Peyer's patch (tissue), 4 donors: ENCODE results near the gene ZNF562. TPM values are rescaled to one million over a fixed set of nuclear protein-coding genes. Genes with fewer than 3 reads are reported as not detected.

Experiments used
- DNase-seq, 3 donors: peaks; one replicate each; pipeline ENCODE4 v3.0.0-alpha.2; 2017 to 2019
- H3K27ac ChIP-seq, 4 donors: fragments of 200-600 bp; sonication (generic); one replicate each; pipeline ENCODE4 v1.5.1; 2016 to 2019
- H3K27me3 ChIP-seq, 2 donors: fragments of 200-600 bp; sonication (generic); one replicate each; pipeline ENCODE4 v1.5.1; 2019
- H3K36me3 ChIP-seq, 3 donors: fragments of 200-600 bp; sonication (generic); one replicate each; pipeline ENCODE4 v1.5.1; 2016 to 2019
- H3K4me1 ChIP-seq, 4 donors: fragments of 200-600 bp; sonication (generic); one replicate each; pipeline ENCODE4 v1.5.1; 2016 to 2019
- H3K4me3 ChIP-seq, 4 donors: fragments of 200-600 bp; sonication (generic); 1 replicate in 3 of 4; 2 replicates in 1 of 4; pipeline ENCODE4 v1.5.1; 2016 to 2019; ENCODE audit warnings: mild to moderate bottlenecking in 1 of 4
- H3K9me3 ChIP-seq, 4 donors: fragments of 200-600 bp; sonication (generic); one replicate each; pipeline ENCODE4 v1.5.1; 2016 to 2019; ENCODE audit warnings: mild to moderate bottlenecking in 1 of 4
- CTCF ChIP-seq, 6 experiments: fragments of 450-650 bp in 4 of 6; fragments of 200-600 bp in 2 of 6; sonication (generic) in 1 of 6; IDR thresholded peaks; one replicate each; pipeline ENCODE4 v1.5.1; 2017 to 2019; ENCODE audit warnings: antibody characterized with exemption in 6 of 6, mild to moderate bottlenecking in 3 of 6, moderate library complexity in 1 of 6
- POLR2A ChIP-seq, 2 donors: fragments of 450-650 bp; IDR thresholded peaks; one replicate each; pipeline ENCODE4 v1.5.1; 2017; ENCODE audit warnings: antibody characterized with exemption in 2 of 2, mild to moderate bottlenecking in 2 of 2, moderate library complexity in 2 of 2
- total RNA-seq, 4 donors: library from RNA; depleted of rRNA; stranded (reverse); fragments of >200 nt; gene quantifications; one replicate each; pipeline ENCODE4 v1.1.0, GENCODE V29; 2016

ZNF562 gene
- total RNA-seq, 4 donors from 2014 or later = 14.9 to 38.8 (median 25.9) TPM

GRCh38 chr19:9673912-9674662 lies 813 bp downstream of the ZNF562 start:
- TF ChIP-seq POLR2A (IDR thresholded peaks at IDR 0.05) = no peak
- no peak for TF ChIP-seq CTCF (IDR thresholded peaks at IDR 0.05)
- Histone ChIP-seq H3K4me3 (peak overlapping the region; percentile 56 to 89 (median 67)), H3K27me3 (no peaks in the 10 kb centered on the region), H3K4me1 (no peaks in the 10 kb centered on the region), H3K36me3 (peaks cover 0 to 27% (median 0%) of the 10 kb centered on the region in 3 donors), H3K27ac (peak overlapping the region; percentile 81 to 93 (median 86)), H3K9me3 (peaks cover 0 to 25% (median 0%) of the 10 kb centered on the region in 4 donors)
- no peak for DNase-seq

- Histone ChIP-seq H3K27ac (no peak overlapping the region), H3K27me3 (no peaks in the 10 kb centered on the region), H3K36me3 (peaks cover 0 to 27% (median 0%) of the 10 kb centered on the region in 3 donors), H3K4me1 (no peaks in the 10 kb centered on the region), H3K4me3 (no peak overlapping the region), H3K9me3 (peaks cover 0 to 29% (median 0%) of the 10 kb centered on the region in 4 donors)
- TF ChIP-seq POLR2A (IDR thresholded peaks at IDR 0.05) (no peak), CTCF (IDR thresholded peaks at IDR 0.05) (no peak)
- no peak for DNase-seq
Observed at GRCh38 chr19:9672893-9673292, 2.0 kb downstream of the ZNF562 start.

- no peak for TF ChIP-seq CTCF (IDR thresholded peaks at IDR 0.05)
- TF ChIP-seq POLR2A (IDR thresholded peaks at IDR 0.05) = no peak
- H3K4me1 ChIP-seq = no peaks in the 10 kb centered on the region
- no peak overlapping the region for H3K27ac ChIP-seq
- peaks cover 0 to 31% (median 0%) of the 10 kb centered on the region in 3 donors for H3K36me3 ChIP-seq
- no peak for DNase-seq
- H3K4me3 ChIP-seq = no peak overlapping the region
- no peaks in the 10 kb centered on the region for H3K27me3 ChIP-seq
- H3K9me3 ChIP-seq = peaks cover 0 to 29% (median 0%) of the 10 kb centered on the region in 4 donors
Observed at GRCh38 chr19:9671655-9672054, 3.2 kb downstream of the ZNF562 start.

- peaks cover 0 to 47% (median 0%) of the 10 kb centered on the region in 3 donors for H3K36me3 ChIP-seq
- H3K27ac ChIP-seq = no peak overlapping the region
- no peak for DNase-seq
- TF ChIP-seq CTCF (IDR thresholded peaks at IDR 0.05) (no peak), POLR2A (IDR thresholded peaks at IDR 0.05) (no peak)
- no peaks in the 10 kb centered on the region for H3K27me3 ChIP-seq
- no peaks in the 10 kb centered on the region for H3K4me1 ChIP-seq
- no peak overlapping the region for H3K4me3 ChIP-seq
- peaks cover 0 to 29% (median 0%) of the 10 kb centered on the region in 4 donors for H3K9me3 ChIP-seq
Observed at GRCh38 chr19:9668544-9668943, 6.4 kb downstream of the ZNF562 start.

- no peaks in the 10 kb centered on the region for H3K27me3 ChIP-seq
- TF ChIP-seq CTCF (IDR thresholded peaks at IDR 0.05) = no peak
- TF ChIP-seq POLR2A (IDR thresholded peaks at IDR 0.05) = no peak
- no peak for DNase-seq
- H3K27ac ChIP-seq = no peak overlapping the region
- no peaks in the 10 kb centered on the region for H3K4me1 ChIP-seq
- H3K9me3 ChIP-seq = peaks cover 0 to 23% (median 0%) of the 10 kb centered on the region in 4 donors
- H3K36me3 ChIP-seq = peaks cover 0 to 41% (median 0%) of the 10 kb centered on the region in 3 donors
- no peak overlapping the region for H3K4me3 ChIP-seq
Observed at GRCh38 chr19:9667898-9668297, 7.0 kb downstream of the ZNF562 start.
